K562 (cell line): ENCODE data around the gene SYF2. TPM values are rescaled to one million over a fixed set of nuclear protein-coding genes. Genes with fewer than 3 reads are reported as not detected.

ENCODE experiments used
- ATAC-seq: fragments of 200-7000 bp; cut with Tn5 transposase; 3 replicates; pipeline ENCODE4 v1.9.1; 2020; ENCODE audit warnings: moderate library complexity
- BruUV-seq: library from RNA; stranded (reverse); fragments of 400-500 nt; replicated peaks from 2 replicates; lab custom pipeline; 2021; lab: Mats Ljungman, UMichigan
- CTCF ChIA-PET: fragments of 300-600 bp; formaldehyde crosslinking; extraction: SDS; loops from one replicate; lab custom pipeline; 2021; ENCODE audit warnings: low intra/inter-chr PET ratio; lab: Yijun Ruan, JAX
- POLR2A ChIA-PET: fragments of 300-600, 350-650 bp; sonication (Branson Sonifier 250); formaldehyde crosslinking; extraction: SDS; loops from one replicate; lab custom pipeline; 2021; ENCODE audit warnings: antibody characterized with exemption, inconsistent platforms; lab: Yijun Ruan, JAX
- DNase-seq, 4 experiments: peaks; one replicate each; pipeline versions ENCODE4 v3.0.0 to v3.0.0-alpha.2; 2011 to 2018; ENCODE audit warnings: low spot score in 3 of 4, mixed read lengths in 3 of 4; ENCODE audit errors: extremely low read depth in 1 of 4
- FAIRE-seq: peaks from 2 replicates; lab custom pipeline; 2011; peaks lifted over from hg19 to GRCh38; lab: Jason Lieb, UNC
- H2AFZ ChIP-seq: 2 replicates; pipeline ENCODE4 v1.6.0; 2011; ENCODE audit warnings: low read depth, low read length, control low read depth, inconsistent platforms
- H3K27ac ChIP-seq: fragments of 200-600 bp; 3 replicates; pipeline ENCODE4 v1.8.0; 2011; ENCODE audit warnings: low read depth, mild to moderate bottlenecking, control low read depth, inconsistent platforms, low read length, moderate library complexity, mixed read lengths; ENCODE audit errors: extremely low read depth
- H3K27me3 ChIP-seq, 2 experiments: fragments of 300-600 bp in 1 of 2; 2 replicates in 1 of 2; 3 replicates in 1 of 2; pipeline versions ENCODE4 v1.6.0 to v1.8.0; 2011; ENCODE audit warnings: inconsistent platforms in 2 of 2, low read length in 2 of 2, mild to moderate bottlenecking in 1 of 2, mixed read lengths in 1 of 2, moderate library complexity in 1 of 2; ENCODE audit not compliant: control insufficient read depth in 2 of 2, insufficient read depth in 2 of 2
- H3K36me3 ChIP-seq: fragments of 300-600 bp; 3 replicates; pipeline ENCODE4 v1.8.0; 2011; ENCODE audit warnings: mild to moderate bottlenecking, low read length, inconsistent platforms; ENCODE audit not compliant: control insufficient read depth, insufficient read depth
- H3K4me1 ChIP-seq, 2 experiments: fragments of 200-600 bp in 1 of 2; replicated peaks in 1 of 2; 2 replicates in 1 of 2; 3 replicates in 1 of 2; pipeline versions ENCODE4 v1.5.1 to v1.8.0; 2011; ENCODE audit warnings: inconsistent platforms in 2 of 2, low read length in 2 of 2, mild to moderate bottlenecking in 1 of 2, mixed read lengths in 1 of 2, moderate library complexity in 1 of 2; ENCODE audit not compliant: control insufficient read depth in 2 of 2, insufficient read depth in 2 of 2
- H3K4me2 ChIP-seq: 2 replicates; pipeline ENCODE4 v1.6.1; 2011; ENCODE audit warnings: low read length, control low read depth, inconsistent platforms, mixed read lengths; ENCODE audit not compliant: insufficient read depth
- H3K4me3 ChIP-seq: fragments of 200-600 bp; sonication (generic), shearing (Covaris generic); 2 replicates; pipeline ENCODE4 v1.5.1; 2016; ENCODE audit warnings: control low read depth, inconsistent platforms
- H3K79me2 ChIP-seq: fragments of 200-600 bp; 3 replicates; pipeline ENCODE4 v1.8.0; 2011; ENCODE audit warnings: low read length, inconsistent platforms; ENCODE audit not compliant: control insufficient read depth, insufficient read depth
- H3K9ac ChIP-seq, 2 experiments: 2 replicates each; pipeline versions ENCODE4 v1.6.0 to v1.6.1; 2011; ENCODE audit warnings: low read depth in 2 of 2, low read length in 2 of 2, control low read depth in 1 of 2, inconsistent platforms in 1 of 2, mild to moderate bottlenecking in 1 of 2, mixed read lengths in 1 of 2; ENCODE audit not compliant: insufficient read depth in 1 of 2
- H3K9me1 ChIP-seq: one replicate; pipeline ENCODE4 v1.6.0; 2011; ENCODE audit warnings: inconsistent platforms, mild to moderate bottlenecking, low read length, moderate library complexity; ENCODE audit not compliant: control insufficient read depth, insufficient read depth
- H3K9me3 ChIP-seq: replicated peaks from 2 replicates; pipeline ENCODE4 v1.5.1; 2011; ENCODE audit warnings: low read depth, low read length, inconsistent platforms; ENCODE audit not compliant: control insufficient read depth, insufficient read depth
- H4K20me1 ChIP-seq: replicated peaks from 2 replicates; pipeline ENCODE4 v1.6.1; 2011; ENCODE audit warnings: low read length, inconsistent platforms, mixed read lengths; ENCODE audit not compliant: control insufficient read depth, insufficient read depth
- BCOR ChIP-seq: fragments of 450-650 bp; IDR thresholded peaks from 2 replicates; pipeline ENCODE4 v1.6.1; 2016
- BRD4 ChIP-seq: fragments of 200-600 bp; sonication (generic); IDR thresholded peaks from 2 replicates; pipeline ENCODE4 v1.6.1; 2017; ENCODE audit warnings: inconsistent platforms
- C11orf30 ChIP-seq: fragments of 450-650 bp; IDR thresholded peaks from 2 replicates; pipeline ENCODE4 v1.6.1; 2016; ENCODE audit warnings: low read depth, mild to moderate bottlenecking
- EGR1 ChIP-seq: fragments of 450-650 bp; conservative IDR thresholded peaks from 2 replicates; pipeline ENCODE4 v1.6.1; 2017; ENCODE audit warnings: mild to moderate bottlenecking
- FUS ChIP-seq: fragments of 200-400 bp; formaldehyde crosslinking; optimal IDR thresholded peaks from 2 replicates; pipeline ENCODE3; 2017; ENCODE audit warnings: low read depth, low read length
- GTF2A2 ChIP-seq: IDR thresholded peaks from 2 replicates; pipeline ENCODE4 v1.6.1; 2016; ENCODE audit warnings: mild to moderate bottlenecking, missing genetic modification characterization, missing compliant biosample characterization
- MTF1 ChIP-seq: fragments of 250-450 bp; sonication (Bioruptor Pico); IDR thresholded peaks from 2 replicates; pipeline ENCODE4 v1.9.0; 2021; ENCODE audit warnings: moderate library complexity, mild to moderate bottlenecking, inconsistent platforms, borderline replicate concordance
- ZNF263 ChIP-seq: sonication (generic); formaldehyde crosslinking; IDR thresholded peaks from 2 replicates; pipeline ENCODE4 v1.8.0; 2022; ENCODE audit warnings: mild to moderate bottlenecking, missing genetic modification reagents, borderline replicate concordance
- ZNF780A ChIP-seq: fragments of 250-450 bp; sonication (Bioruptor Pico); IDR thresholded peaks from 2 replicates; pipeline ENCODE4 v1.5.0; 2021; ENCODE audit warnings: mild to moderate bottlenecking
- ZSCAN32 ChIP-seq: fragments of 450-650 bp; formaldehyde crosslinking; IDR thresholded peaks from 2 replicates; pipeline ENCODE4 v1.4.0; 2020; ENCODE audit warnings: mild to moderate bottlenecking, moderate library complexity
- WGBS: fragments of 100-300 bp; shearing (Covaris generic); methylation state at CpG from one replicate; pipeline ENCODE4 v1.1.6; 2016; ENCODE audit warnings: low coverage, mixed read lengths; ENCODE audit not compliant: insufficient coverage; ENCODE audit errors: missing lambda C conversion rate; 5-methylcytosine and 5-hydroxymethylcytosine counted together
- in situ Hi-C: fragments of 300-500 bp; cut with MboI; formaldehyde crosslinking; loops from 4 replicates; pipeline ENCODE4 v1.15.0; 2018; ENCODE audit warnings: inconsistent platforms, mixed read lengths
- intact Hi-C: fragments of 100-400 bp; cut with micrococcal nuclease; formaldehyde crosslinking; loops from 2 replicates; pipeline ENCODE4 v1.14.2; 2022
- polyA plus RNA-seq, 8 experiments: library from polyadenylated mRNA; depleted of rRNA in 4 of 8; stranded (reverse) in 5 of 8; unstranded in 3 of 8; fragments of >200 nt; fragmentation: Nextera tagmentation in 2 of 8; fragmentation: Illumina TruSeq in 1 of 8; extraction: Ambion mirVana in 2 of 8; extraction: Trizol in 1 of 8; gene quantifications; 2 replicates each; pipeline versions ENCODE4 v1.2.1 to v1.2.3, GENCODE V29; 2011 to 2014; ENCODE audit warnings: inconsistent platforms in 1 of 8, missing spikeins in 1 of 8
- total RNA-seq, 7 experiments: library from RNA; depleted of rRNA in 6 of 7; stranded (reverse); fragments of >200 nt in 6 of 7; fragmentation: Illumina TruSeq in 2 of 7; extraction: Trizol in 2 of 7; gene quantifications; 2 replicates each; pipeline versions ENCODE4 v1.2.1 to v1.2.3, GENCODE V29; 2011 to 2021; ENCODE audit warnings: low replicate concordance in 1 of 7

Gene SYF2
- total and polyA plus RNA-seq, 9 of the 15 experiments (the other 6 are each of a cell fraction or from before 2014, with no cell fraction given): 20.9 to 69.0 (median 43.2) TPM

GRCh38 chr1:25186161-25187007 lies 45.9 kb downstream of the SYF2 start:
- POLR2A ChIA-PET: interaction anchor here (0.6 kb wide), 1 partner anchor 12 kb away, joined by 3 read pairs; no protein-coding TSS in a partner anchor

More at GRCh38 chr1:25186161-25187007, 45.9 kb downstream of the SYF2 start:
- BruUV-seq: no TSS peak
- Histone ChIP-seq H4K20me1 (no peaks in the 10 kb centered on the region), H3K4me2 (no peak overlapping the region), H3K36me3 (no peaks in the 10 kb centered on the region), H3K27me3 (peaks cover 43 to 71% of the 10 kb centered on the region in 2 experiments), H3K9ac (no peak overlapping the region), H3K4me3 (no peak overlapping the region), H3K4me1 (peaks cover 0 to 5% of the 10 kb centered on the region in 2 experiments; a peak in 1 of 5 replicates), H3K9me1 (no peaks in the 10 kb centered on the region), H3K27ac (no peak overlapping the region), H2AFZ (no peak overlapping the region), H3K79me2 (no peaks in the 10 kb centered on the region), H3K9me3 (no peaks in the 10 kb centered on the region)
- TF ChIP-seq BRD4 (no peak), ZNF780A (CRISPR knock-in tag) (no peak), FUS (no peak), C11orf30 (0 out of 2 replicates have a peak, but pooled peaks have one; percentile 31), ZNF263 (CRISPR knock-in tag) (no peak), GTF2A2 (no peak), MTF1 (CRISPR knock-in tag) (no peak), ZSCAN32 (no peak), EGR1 (0 out of 2 replicates have a peak, but pooled peaks have one; percentile 24), BCOR (no peak)
- ATAC-seq: no peak
- intact Hi-C loops: no loop called here
- no peak for FAIRE-seq
- no peak for DNase-seq
- CTCF ChIA-PET: no interaction called here
- in situ Hi-C loops: no loop called here
- WGBS: 5% methylated on average over 14 of the region's 14 CpGs
